SK-N-SH (cell line): Measurements from ENCODE around the gene NUDT13. TPM values are rescaled to one million over a fixed set of nuclear protein-coding genes. Genes with fewer than 3 reads are reported as not detected.
A peak's percentile ranks its signal among the peaks of the same experiment; 100 is the strongest.

ENCODE experiments used
- CTCF ChIA-PET: fragments of 300-600, 350-600 bp; formaldehyde crosslinking; extraction: SDS; loops from one replicate; lab custom pipeline; 2021; lab: Yijun Ruan, JAX
- POLR2A ChIA-PET: fragments of 350-600 bp; sonication (Branson Sonifier 250); formaldehyde crosslinking; extraction: SDS; loops from one replicate; lab custom pipeline; 2020; ENCODE audit warnings: antibody characterized with exemption, inconsistent platforms; lab: Yijun Ruan, JAX
- DNase-seq: peaks from one replicate; pipeline ENCODE4 v3.0.0; 2012
- H2AFZ ChIP-seq: fragments of 200-600 bp; sonication (generic); 2 replicates; pipeline ENCODE4 v1.8.1; 2016; ENCODE audit warnings: antibody characterized with exemption, mild to moderate bottlenecking, low read depth
- H3F3A ChIP-seq: fragments of 200-600 bp; sonication (generic); replicated peaks from 2 replicates; pipeline ENCODE3; 2016; ENCODE audit warnings: antibody characterized with exemption, mild to moderate bottlenecking; ENCODE audit not compliant: insufficient read depth
- H3K27ac ChIP-seq, 2 experiments: fragments of 200-500 bp in 1 of 2; fragments of 200-600 bp in 1 of 2; sonication (Bioruptor generic) in 1 of 2; sonication (generic), shearing (Covaris generic) in 1 of 2; 2 replicates each; pipeline versions ENCODE4 v1.5.1 to v1.6.1; 2014 to 2016; ENCODE audit warnings: low read depth in 2 of 2, inconsistent platforms in 1 of 2, low read length in 1 of 2, mild to moderate bottlenecking in 1 of 2, mixed read lengths in 1 of 2
- H3K27me3 ChIP-seq: fragments of 200-600 bp; sonication (generic), shearing (Covaris generic); 2 replicates; pipeline ENCODE4 v1.6.1; 2016; ENCODE audit warnings: mixed run types; ENCODE audit not compliant: insufficient read depth
- H3K36me3 ChIP-seq, 2 experiments: fragments of 200-500 bp in 1 of 2; fragments of 200-600 bp in 1 of 2; sonication (Bioruptor generic) in 1 of 2; sonication (generic) in 1 of 2; replicated peaks in 1 of 2; 2 replicates each; pipeline versions ENCODE3 to v1.5.1; 2014 to 2016; ENCODE audit warnings: low read length in 1 of 2, mild to moderate bottlenecking in 1 of 2; ENCODE audit not compliant: insufficient read depth in 2 of 2, control insufficient read depth in 1 of 2
- H3K4me1 ChIP-seq, 2 experiments: fragments of 200-500 bp in 1 of 2; fragments of 200-600 bp in 1 of 2; sonication (Bioruptor generic) in 1 of 2; sonication (generic), shearing (Covaris generic) in 1 of 2; 2 replicates each; pipeline versions ENCODE4 v1.5.1 to v1.6.1; 2014 to 2016; ENCODE audit warnings: low read depth in 1 of 2, low read length in 1 of 2, mixed run types in 1 of 2; ENCODE audit not compliant: insufficient read depth in 2 of 2, control insufficient read depth in 1 of 2
- H3K4me2 ChIP-seq: fragments of 200-600 bp; sonication (generic), shearing (Covaris generic); 2 replicates; pipeline ENCODE4 v1.6.1; 2017; ENCODE audit warnings: mixed run types
- H3K4me3 ChIP-seq, 2 experiments: fragments of 200-500 bp in 1 of 2; fragments of 200-600 bp in 1 of 2; sonication (Bioruptor generic) in 1 of 2; sonication (generic), shearing (Covaris generic) in 1 of 2; 2 replicates each; pipeline versions ENCODE4 v1.5.1 to v1.8.1; 2014 to 2016; ENCODE audit warnings: low read depth in 2 of 2, inconsistent platforms in 1 of 2, low read length in 1 of 2, mild to moderate bottlenecking in 1 of 2, mixed read lengths in 1 of 2, moderate library complexity in 1 of 2
- H3K79me2 ChIP-seq: fragments of 200-600 bp; sonication (generic); 2 replicates; pipeline ENCODE4 v1.8.1; 2017; ENCODE audit warnings: mild to moderate bottlenecking; ENCODE audit not compliant: insufficient read depth
- H3K9ac ChIP-seq: fragments of 200-600 bp; sonication (generic); 2 replicates; pipeline ENCODE4 v1.6.1; 2017; ENCODE audit warnings: mixed run types
- H3K9me2 ChIP-seq: fragments of 200-600 bp; sonication (generic); 2 replicates; pipeline ENCODE4 v1.6.1; 2017; ENCODE audit warnings: mixed run types
- H3K9me3 ChIP-seq: fragments of 200-600 bp; sonication (generic); 2 replicates; pipeline ENCODE4 v1.6.1; 2017; ENCODE audit warnings: mixed run types, mild to moderate bottlenecking, moderate library complexity
- H4K20me1 ChIP-seq: fragments of 200-600 bp; sonication (generic); 2 replicates; pipeline ENCODE4 v1.6.1; 2017; ENCODE audit warnings: mild to moderate bottlenecking, mixed run types; ENCODE audit not compliant: insufficient read depth
- CHD2 ChIP-seq: fragments of 150-350 bp; IDR thresholded peaks from 2 replicates; pipeline ENCODE4 v1.6.1; 2018; ENCODE audit warnings: low read length; ENCODE audit not compliant: partially characterized antibody
- EP300 ChIP-seq, 2 experiments: IDR thresholded peaks; 2 replicates each; pipeline versions ENCODE4 v1.4.0 to v1.6.1; 2012; ENCODE audit warnings: borderline replicate concordance in 1 of 2, low read depth in 1 of 2, low read length in 1 of 2
- EZH2phosphoT487 ChIP-seq: fragments of 200-600 bp; sonication (generic); IDR thresholded peaks from 2 replicates; pipeline ENCODE4 v1.6.1; 2017; ENCODE audit warnings: low read depth, mixed run types, mild to moderate bottlenecking, antibody characterized with exemption, moderate library complexity, borderline replicate concordance
- FOSL2 ChIP-seq: IDR thresholded peaks from 2 replicates; pipeline ENCODE4 v1.4.0; 2012; ENCODE audit warnings: low read depth, mild to moderate bottlenecking, moderate library complexity, borderline replicate concordance
- FOXM1 ChIP-seq: IDR thresholded peaks from 2 replicates; pipeline ENCODE4 v1.4.0; 2012; ENCODE audit warnings: low read depth, mild to moderate bottlenecking
- GATA2 ChIP-seq: sonication (generic); formaldehyde crosslinking; IDR thresholded peaks from 2 replicates; pipeline ENCODE4 v1.5.0; 2020; ENCODE audit warnings: mild to moderate bottlenecking, missing genetic modification reagents
- JUND ChIP-seq: IDR thresholded peaks from 2 replicates; pipeline ENCODE4 v1.4.0; 2012
- MEF2A ChIP-seq: IDR thresholded peaks from 2 replicates; pipeline ENCODE4 v1.4.0; 2012; ENCODE audit warnings: low read depth, borderline replicate concordance
- MXI1 ChIP-seq: IDR thresholded peaks from 2 replicates; pipeline ENCODE4 v1.6.1; 2012; ENCODE audit warnings: mild to moderate bottlenecking, low read depth, low read length, improper control_type of control experiment
- NFIC ChIP-seq: IDR thresholded peaks from 2 replicates; pipeline ENCODE4 v1.4.0; 2012; ENCODE audit warnings: borderline replicate concordance
- NRF1 ChIP-seq: IDR thresholded peaks from 2 replicates; pipeline ENCODE4 v1.6.1; 2012; ENCODE audit warnings: low read depth, mild to moderate bottlenecking, low read length
- POLR2AphosphoS5 ChIP-seq: IDR thresholded peaks from 2 replicates; pipeline ENCODE4 v1.6.1; 2012; ENCODE audit warnings: low read depth, low read length
- RAD21 ChIP-seq: IDR thresholded peaks from 2 replicates; pipeline ENCODE4 v1.6.1; 2012; ENCODE audit warnings: mild to moderate bottlenecking, low read length
- RCOR1 ChIP-seq: fragments of 150-350 bp; IDR thresholded peaks from 2 replicates; pipeline ENCODE4 v1.6.1; 2017; ENCODE audit warnings: antibody characterized with exemption, low read length
- RXRA ChIP-seq: IDR thresholded peaks from 2 replicates; pipeline ENCODE4 v1.4.0; 2012; ENCODE audit warnings: low read depth, mild to moderate bottlenecking, borderline replicate concordance
- SIN3A ChIP-seq: IDR thresholded peaks from 2 replicates; pipeline ENCODE4 v1.6.1; 2012; ENCODE audit warnings: low read depth, mild to moderate bottlenecking, low read length, moderate library complexity, borderline replicate concordance
- SMC3 ChIP-seq: IDR thresholded peaks from 2 replicates; pipeline ENCODE4 v1.6.1; 2012; ENCODE audit warnings: low read depth, low read length, improper control_type of control experiment
- WGBS: methylation state at CpG from one replicate; pipeline ENCODE4 v1.1.6; 2017; ENCODE audit warnings: low lambda C conversion rate; 5-methylcytosine and 5-hydroxymethylcytosine counted together
- polyA plus RNA-seq, 3 experiments: library from polyadenylated mRNA; depleted of rRNA; stranded (reverse); fragments of >200 nt; gene quantifications; 2 replicates each; pipeline ENCODE4 v1.2.3, GENCODE V29; 2012
- TF ChIP-seq, protein P1 (sequence below): fragments of 150-350 bp; IDR thresholded peaks from 2 replicates; pipeline ENCODE4 v1.6.1; 2017; ENCODE audit warnings: antibody characterized with exemption, low read length, low read depth, borderline replicate concordance
- TF ChIP-seq, protein P2 (sequence below): IDR thresholded peaks from 2 replicates; pipeline ENCODE4; 2012
- TF ChIP-seq, protein P3 (sequence below): IDR thresholded peaks from 2 replicates; pipeline ENCODE4 v1.4.0; 2012; ENCODE audit warnings: low read depth
- TF ChIP-seq, protein P4 (sequence below): fragments of 200-600 bp; sonication (generic); IDR thresholded peaks from 2 replicates; pipeline ENCODE4 v1.6.1; 2017; ENCODE audit warnings: antibody characterized with exemption, mild to moderate bottlenecking, moderate library complexity

The NUDT13 gene
- polyA plus RNA-seq, 1 of the 3 experiments (the other 2 are of a cell fraction), result 3.4 TPM

DNA sequence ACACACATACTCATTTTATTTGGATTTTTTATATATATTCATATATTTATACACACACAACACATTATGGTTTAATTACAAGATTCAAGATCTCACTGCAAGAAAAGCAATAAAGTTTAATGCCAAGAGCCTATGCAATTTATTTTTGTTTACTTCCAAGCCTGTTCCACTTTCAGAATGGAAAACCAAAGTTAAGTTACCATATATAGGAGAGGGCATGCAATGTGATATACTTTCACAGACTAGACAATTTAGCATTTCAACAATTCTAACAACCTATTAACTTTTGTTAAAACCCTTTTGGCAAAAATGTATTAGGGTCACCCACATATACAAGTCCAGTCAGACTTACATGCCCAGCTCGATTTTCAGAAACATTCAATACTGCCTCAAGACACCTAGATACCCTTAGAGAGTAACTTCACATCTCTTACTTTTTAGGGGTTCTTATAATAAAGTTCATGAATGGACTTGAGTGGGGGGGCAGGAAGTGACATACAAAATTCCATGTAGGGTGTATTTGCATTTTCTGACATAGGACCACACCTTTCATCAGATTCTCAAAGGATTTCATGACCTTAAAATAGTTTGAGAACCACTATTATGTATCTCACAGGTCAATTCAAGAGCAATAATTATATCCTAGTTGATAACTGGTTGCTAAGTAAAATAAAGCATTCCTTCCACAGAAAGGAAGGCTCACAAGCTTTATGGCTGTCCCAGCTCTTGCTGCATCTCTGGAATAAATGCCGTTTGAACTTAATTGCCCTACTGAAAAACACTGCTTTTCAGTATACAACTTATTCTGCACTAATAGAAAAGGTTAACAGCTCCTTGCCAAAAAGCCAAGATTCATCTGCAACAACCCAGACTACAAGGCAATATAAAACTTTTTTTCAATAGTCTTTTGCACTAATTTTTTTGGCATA, 16.1 kb upstream of the NUDT13 start:
- ChIA-PET CTCF (interaction anchor here (0.8 to 3.0 kb wide), 3 partner anchors 51 to 74 kb away, joined by 3 to 14 read pairs (median 4); partner anchors contain the start of gene FAM149B1), POLR2A (interaction anchor here (0.6 kb wide), 1 partner anchor 17 kb away, joined by 5 read pairs; no protein-coding TSS in a partner anchor)
- Histone ChIP-seq H3K27me3 (no peaks in the 10 kb centered on the region), H2AFZ (peak overlapping the region; percentile 80), H3K4me1 (peaks cover 4 to 5% of the 10 kb centered on the region in 2 experiments; a peak in 3 of 4 replicates), H3F3A (peaks cover 29% of the 10 kb centered on the region), H3K9me2 (no peaks in the 10 kb centered on the region), H3K27ac (peak overlapping the region; percentile 96 to 97), H3K4me3 (peak overlapping the region; percentile 84 to 87), H3K4me2 (peak overlapping the region; percentile 88), H3K79me2 (peaks cover 66% of the 10 kb centered on the region), H3K36me3 (peaks cover 0 to 6% of the 10 kb centered on the region in 2 experiments), H4K20me1 (0 out of 2 replicates have a peak, but pooled peaks cover 3% of the 10 kb centered on the region), H3K9ac (peak overlapping the region; percentile 92), H3K9me3 (no peaks in the 10 kb centered on the region)
- 17% methylated on average over 2 of the region's 2 CpGs for WGBS
- TF ChIP-seq FOSL2, result no peak
- no peak for TF ChIP-seq GATA2 (CRISPR knock-in tag)
- TF ChIP-seq, protein P1, sequence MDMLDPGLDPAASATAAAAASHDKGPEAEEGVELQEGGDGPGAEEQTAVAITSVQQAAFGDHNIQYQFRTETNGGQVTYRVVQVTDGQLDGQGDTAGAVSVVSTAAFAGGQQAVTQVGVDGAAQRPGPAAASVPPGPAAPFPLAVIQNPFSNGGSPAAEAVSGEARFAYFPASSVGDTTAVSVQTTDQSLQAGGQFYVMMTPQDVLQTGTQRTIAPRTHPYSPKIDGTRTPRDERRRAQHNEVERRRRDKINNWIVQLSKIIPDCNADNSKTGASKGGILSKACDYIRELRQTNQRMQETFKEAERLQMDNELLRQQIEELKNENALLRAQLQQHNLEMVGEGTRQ, result no peak
- no peak for TF ChIP-seq MEF2A
- TF ChIP-seq NFIC, result no peak
- DNase-seq, result no peak

DNA sequence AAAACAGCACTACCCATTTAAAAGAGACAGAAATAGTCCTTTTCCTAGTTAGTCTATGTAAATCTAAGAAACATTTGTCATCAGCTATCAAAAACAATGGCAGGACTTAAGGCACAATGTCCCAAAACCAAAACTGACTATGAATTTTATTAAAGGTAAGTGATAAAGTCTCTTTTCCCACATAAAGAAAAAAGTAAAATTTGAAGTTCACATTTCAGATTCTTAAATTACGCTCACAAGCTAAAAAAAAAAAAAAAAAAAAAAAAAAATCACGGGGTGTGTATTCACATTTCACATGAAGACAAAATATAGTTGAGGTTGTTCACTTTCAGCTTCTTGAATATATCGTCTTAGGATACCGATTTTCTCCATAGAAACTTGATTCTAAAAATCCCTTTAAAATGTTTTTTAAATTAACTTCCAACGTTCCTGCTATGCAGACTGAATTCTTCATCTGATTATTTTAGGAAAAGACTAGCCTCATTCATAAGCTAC, 15.2 kb upstream of the NUDT13 start:
- H4K20me1 ChIP-seq, result 0 out of 2 replicates have a peak, but pooled peaks cover 3% of the 10 kb centered on the region
- CTCF ChIA-PET, result interaction anchor here (0.8 to 3.0 kb wide), 7 partner anchors 12 to 169 kb away, joined by 3 to 14 read pairs (median 3); partner anchors contain the start of gene FAM149B1
- DNase-seq, result no peak

More for the DNA sequence above, 15.2 kb upstream of the NUDT13 start:
- no peaks in the 10 kb centered on the region for H3K9me3 ChIP-seq
- WGBS, result 1% methylated on average over 5 of the region's 5 CpGs
- peaks cover 57% of the 10 kb centered on the region for H3K79me2 ChIP-seq
- peak overlapping the region; percentile 84 to 87 for H3K4me3 ChIP-seq
- H3K27me3 ChIP-seq, result no peaks in the 10 kb centered on the region
- peak overlapping the region; percentile 88 for H3K4me2 ChIP-seq
- POLR2A ChIA-PET, result interaction anchor here (2.7 kb wide), 1 partner anchor 15 kb away, joined by 16 read pairs; the partner anchor contains the start of gene NUDT13
- H3K36me3 ChIP-seq, result peaks cover 0 to 4% of the 10 kb centered on the region in 2 experiments
- H3K9me2 ChIP-seq, result no peaks in the 10 kb centered on the region
- peak overlapping the region; percentile 92 for H3K9ac ChIP-seq
- TF ChIP-seq RAD21, result no peak
- TF ChIP-seq RCOR1, result no peak
- no peak for TF ChIP-seq POLR2AphosphoS5
- no peak for TF ChIP-seq SMC3
- TF ChIP-seq GATA2 (CRISPR knock-in tag), result no peak
- TF ChIP-seq MXI1, result no peak
- no peak for TF ChIP-seq FOXM1
- TF ChIP-seq RXRA, result no peak
- TF ChIP-seq EZH2phosphoT487, result no peak
- no peak for TF ChIP-seq NRF1
- no peak for TF ChIP-seq JUND
- no peak for TF ChIP-seq FOSL2
- TF ChIP-seq, protein P2, sequence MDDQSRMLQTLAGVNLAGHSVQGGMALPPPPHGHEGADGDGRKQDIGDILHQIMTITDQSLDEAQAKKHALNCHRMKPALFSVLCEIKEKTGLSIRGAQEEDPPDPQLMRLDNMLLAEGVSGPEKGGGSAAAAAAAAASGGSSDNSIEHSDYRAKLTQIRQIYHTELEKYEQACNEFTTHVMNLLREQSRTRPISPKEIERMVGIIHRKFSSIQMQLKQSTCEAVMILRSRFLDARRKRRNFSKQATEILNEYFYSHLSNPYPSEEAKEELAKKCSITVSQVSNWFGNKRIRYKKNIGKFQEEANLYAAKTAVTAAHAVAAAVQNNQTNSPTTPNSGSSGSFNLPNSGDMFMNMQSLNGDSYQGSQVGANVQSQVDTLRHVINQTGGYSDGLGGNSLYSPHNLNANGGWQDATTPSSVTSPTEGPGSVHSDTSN, result no peak
- TF ChIP-seq SIN3A, result no peak
- TF ChIP-seq, protein P3, sequence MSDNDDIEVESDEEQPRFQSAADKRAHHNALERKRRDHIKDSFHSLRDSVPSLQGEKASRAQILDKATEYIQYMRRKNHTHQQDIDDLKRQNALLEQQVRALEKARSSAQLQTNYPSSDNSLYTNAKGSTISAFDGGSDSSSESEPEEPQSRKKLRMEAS, result no peak
- no peak for TF ChIP-seq CHD2
- no peak for TF ChIP-seq EP300 (IDR thresholded peaks at IDR 0.05; ENCODE audit: borderline replicate concordance in 1 of 2, low read depth in 1 of 2, low read length in 1 of 2)
- TF ChIP-seq, protein P4, sequence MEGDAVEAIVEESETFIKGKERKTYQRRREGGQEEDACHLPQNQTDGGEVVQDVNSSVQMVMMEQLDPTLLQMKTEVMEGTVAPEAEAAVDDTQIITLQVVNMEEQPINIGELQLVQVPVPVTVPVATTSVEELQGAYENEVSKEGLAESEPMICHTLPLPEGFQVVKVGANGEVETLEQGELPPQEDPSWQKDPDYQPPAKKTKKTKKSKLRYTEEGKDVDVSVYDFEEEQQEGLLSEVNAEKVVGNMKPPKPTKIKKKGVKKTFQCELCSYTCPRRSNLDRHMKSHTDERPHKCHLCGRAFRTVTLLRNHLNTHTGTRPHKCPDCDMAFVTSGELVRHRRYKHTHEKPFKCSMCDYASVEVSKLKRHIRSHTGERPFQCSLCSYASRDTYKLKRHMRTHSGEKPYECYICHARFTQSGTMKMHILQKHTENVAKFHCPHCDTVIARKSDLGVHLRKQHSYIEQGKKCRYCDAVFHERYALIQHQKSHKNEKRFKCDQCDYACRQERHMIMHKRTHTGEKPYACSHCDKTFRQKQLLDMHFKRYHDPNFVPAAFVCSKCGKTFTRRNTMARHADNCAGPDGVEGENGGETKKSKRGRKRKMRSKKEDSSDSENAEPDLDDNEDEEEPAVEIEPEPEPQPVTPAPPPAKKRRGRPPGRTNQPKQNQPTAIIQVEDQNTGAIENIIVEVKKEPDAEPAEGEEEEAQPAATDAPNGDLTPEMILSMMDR, result no peak
- H3K4me1 ChIP-seq, result peaks cover 4% of the 10 kb centered on the region in 2 experiments; a peak in 3 of 4 replicates
- H3F3A ChIP-seq, result peaks cover 29% of the 10 kb centered on the region
- peak overlapping the region; percentile 80 for H2AFZ ChIP-seq
- peak overlapping the region; percentile 96 to 97 for H3K27ac ChIP-seq
